ENCODE data around the gene SNAPC5. TPM values are rescaled to one million over a fixed set of nuclear protein-coding genes. Genes with fewer than 3 reads are reported as not detected.
A peak's percentile ranks its signal among the peaks of the same experiment; 100 is the strongest.

Gene SNAPC5
- total and polyA plus RNA-seq, 2 of the 13 experiments (the other 11 are each of a cell fraction or from before 2014, with no cell fraction given): 14.8 to 36.2 TPM

- TF ChIP-seq PRDM15 (CRISPR knock-in tag; IDR thresholded peaks at IDR 0.05) (no peak), HDAC2 (CRISPR knock-in tag; IDR thresholded peaks at IDR 0.05) (peak; percentile 70), MED1 (CRISPR knock-in tag; IDR thresholded peaks at IDR 0.05) (0 out of 2 replicates have a peak, but pooled peaks have one; percentile 42), THAP7 (CRISPR knock-in tag; IDR thresholded peaks at IDR 0.05) (peak; percentile 76; the same call in 1 of the 2 replicates), ZBTB21 (CRISPR knock-in tag; IDR thresholded peaks at IDR 0.05) (peak; percentile 66), HIC2 (CRISPR knock-in tag; IDR thresholded peaks at IDR 0.05; ENCODE audit: low read depth) (peak; percentile 23; the same call in 1 of the 2 replicates), ZNF792 (CRISPR knock-in tag; IDR thresholded peaks at IDR 0.05) (peak; percentile 56; the same call in 1 of the 2 replicates), SP4 (CRISPR knock-in tag; IDR thresholded peaks at IDR 0.05) (peak; percentile 84), MYPOP (CRISPR knock-in tag; IDR thresholded peaks at IDR 0.05) (peak; percentile 71; the same call in 1 of the 2 replicates), CHCHD3 (CRISPR knock-in tag; IDR thresholded peaks at IDR 0.05) (0 out of 2 replicates have a peak, but pooled peaks have one; percentile 46), BRD4 (CRISPR knock-in tag; IDR thresholded peaks at IDR 0.05) (peak; percentile 34; the same call in 1 of the 2 replicates), MAX (IDR thresholded peaks at IDR 0.05) (peak; percentile 86), ZNF12 (CRISPR knock-in tag; IDR thresholded peaks at IDR 0.05) (no peak; the same call in none of the 2 replicates), ARNTL (CRISPR knock-in tag; IDR thresholded peaks at IDR 0.05) (0 out of 2 replicates have a peak, but pooled peaks have one; percentile 31), PRMT3 (CRISPR knock-in tag; IDR thresholded peaks at IDR 0.05; ENCODE audit: borderline replicate concordance, low read depth) (peak; percentile 84; the same call in 1 of the 2 replicates), ZNF747 (CRISPR knock-in tag; IDR thresholded peaks at IDR 0.05; ENCODE audit: borderline replicate concordance) (peak; percentile 91; the same call in 1 of the 2 replicates), MXD3 (CRISPR knock-in tag; IDR thresholded peaks at IDR 0.05) (peak; percentile 87), FOXO1 (CRISPR knock-in tag; IDR thresholded peaks at IDR 0.05) (peak; percentile 64; the same call in 1 of the 2 replicates)
Observed at GRCh38 chr15:66497502-66498455, at the start of gene SNAPC5 (continued).

Data from HepG2 (cell line).